ENCODE results near the gene ACAP2. TPM values are rescaled to one million over a fixed set of nuclear protein-coding genes. Genes with fewer than 3 reads are reported as not detected.

The ACAP2 gene
- total and polyA plus RNA-seq, 4 donors = 11.2 to 146 (median 38.7) TPM

GRCh38 chr3:195285372-195285771 is 157.4 kb downstream of the ACAP2 start:
- Histone ChIP-seq H3K4me1 (ENCODE audit: control insufficient read depth in 5 of 5, insufficient read depth in 5 of 5, low read length in 5 of 5) (peaks cover 0 to 12% (median 4%) of the 10 kb centered on the region in 5 donors), H3K27me3 (ENCODE audit: control insufficient read depth in 3 of 3, insufficient read depth in 3 of 3, low read length in 2 of 3) (no peaks in the 10 kb centered on the region), H3K27ac (ENCODE audit: low read depth in 1 of 2, low read length in 1 of 2) (no peak overlapping the region), H3K4me3 (no peak overlapping the region), H3K9ac (ENCODE audit: insufficient read depth in 1 of 2, low read length in 2 of 2) (no peak overlapping the region), H3K9me3 (ENCODE audit: control insufficient read depth in 4 of 4, insufficient read depth in 3 of 4, low read length in 3 of 4) (no peaks in the 10 kb centered on the region), H3K36me3 (ENCODE audit: control insufficient read depth in 4 of 4, insufficient read depth in 4 of 4, low read length in 4 of 4) (peaks cover 0 to 19% (median 12%) of the 10 kb centered on the region in 4 donors)
- DNase-seq (no peak), ATAC-seq (ENCODE audit: insufficient read depth, low FRiP score) (no peak)
- WGBS, 2 donors = 91% methylated on average over 3 of the region's 3 CpGs
- TF ChIP-seq, protein P1, sequence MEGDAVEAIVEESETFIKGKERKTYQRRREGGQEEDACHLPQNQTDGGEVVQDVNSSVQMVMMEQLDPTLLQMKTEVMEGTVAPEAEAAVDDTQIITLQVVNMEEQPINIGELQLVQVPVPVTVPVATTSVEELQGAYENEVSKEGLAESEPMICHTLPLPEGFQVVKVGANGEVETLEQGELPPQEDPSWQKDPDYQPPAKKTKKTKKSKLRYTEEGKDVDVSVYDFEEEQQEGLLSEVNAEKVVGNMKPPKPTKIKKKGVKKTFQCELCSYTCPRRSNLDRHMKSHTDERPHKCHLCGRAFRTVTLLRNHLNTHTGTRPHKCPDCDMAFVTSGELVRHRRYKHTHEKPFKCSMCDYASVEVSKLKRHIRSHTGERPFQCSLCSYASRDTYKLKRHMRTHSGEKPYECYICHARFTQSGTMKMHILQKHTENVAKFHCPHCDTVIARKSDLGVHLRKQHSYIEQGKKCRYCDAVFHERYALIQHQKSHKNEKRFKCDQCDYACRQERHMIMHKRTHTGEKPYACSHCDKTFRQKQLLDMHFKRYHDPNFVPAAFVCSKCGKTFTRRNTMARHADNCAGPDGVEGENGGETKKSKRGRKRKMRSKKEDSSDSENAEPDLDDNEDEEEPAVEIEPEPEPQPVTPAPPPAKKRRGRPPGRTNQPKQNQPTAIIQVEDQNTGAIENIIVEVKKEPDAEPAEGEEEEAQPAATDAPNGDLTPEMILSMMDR (IDR thresholded peaks at IDR 0.05; ENCODE audit: control extremely low read depth, extremely low read depth) = no peak

DNA sequence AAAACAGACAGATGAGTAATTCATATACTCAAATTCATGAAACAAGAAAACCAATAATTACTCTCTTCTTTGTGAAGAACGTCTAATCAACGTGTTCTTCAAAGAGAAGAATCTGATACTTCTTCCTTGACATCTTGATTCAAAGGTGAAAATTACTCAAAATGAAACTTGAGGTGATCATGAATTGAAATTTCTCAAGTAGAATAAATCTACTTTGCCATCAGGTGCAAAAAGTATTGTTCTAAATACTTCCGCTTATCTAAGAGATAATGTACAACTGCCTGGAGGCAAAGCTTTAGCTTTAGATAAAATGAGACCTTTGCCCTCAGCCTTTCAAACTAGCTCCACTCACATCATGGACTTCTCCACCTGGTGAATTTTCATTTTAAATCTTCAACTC is 158.0 kb downstream of the ACAP2 start:
- TF ChIP-seq, protein P1 (IDR thresholded peaks at IDR 0.05; ENCODE audit: control extremely low read depth, extremely low read depth) = no peak
- WGBS, 2 donors = 90 to 92% methylated on average over 3 of the region's 3 CpGs

DNA sequence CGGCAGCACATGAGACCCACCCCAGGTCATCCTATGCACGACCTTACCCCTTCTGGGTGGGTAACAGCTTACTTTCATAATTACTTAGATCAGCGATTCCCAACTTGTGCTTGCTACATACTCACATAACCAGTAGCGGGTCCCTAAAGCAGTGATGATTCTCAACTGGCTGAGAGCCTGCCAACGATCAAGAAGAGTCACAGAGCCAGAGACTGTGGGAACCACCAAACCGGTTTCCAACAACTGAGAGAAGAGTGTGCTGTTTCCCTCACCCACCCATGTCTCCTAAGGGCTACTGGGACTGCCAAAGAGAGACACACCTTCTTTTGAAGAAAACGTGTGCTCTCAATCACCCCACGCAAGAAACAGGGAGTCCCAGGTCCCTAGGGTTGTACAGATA is 159.9 kb downstream of the ACAP2 start:
- ATAC-seq (ENCODE audit: insufficient read depth, low FRiP score) (no peak), DNase-seq (peak in 2 of 3 donors; percentile 45 to 53)
- Histone ChIP-seq H3K36me3 (ENCODE audit: control insufficient read depth in 4 of 4, insufficient read depth in 4 of 4, low read length in 4 of 4) (peaks cover 0 to 11% (median 9%) of the 10 kb centered on the region in 4 donors), H3K9me3 (ENCODE audit: control insufficient read depth in 4 of 4, insufficient read depth in 3 of 4, low read length in 3 of 4) (no peaks in the 10 kb centered on the region), H3K4me1 (ENCODE audit: control insufficient read depth in 5 of 5, insufficient read depth in 5 of 5, low read length in 5 of 5) (peaks cover 0 to 12% (median 4%) of the 10 kb centered on the region in 5 donors), H3K27me3 (ENCODE audit: control insufficient read depth in 3 of 3, insufficient read depth in 3 of 3, low read length in 2 of 3) (no peaks in the 10 kb centered on the region), H3K9ac (ENCODE audit: insufficient read depth in 1 of 2, low read length in 2 of 2) (no peak overlapping the region), H3K27ac (ENCODE audit: low read depth in 1 of 2, low read length in 1 of 2) (no peak overlapping the region), H3K4me3 (no peak overlapping the region)
- TF ChIP-seq, protein P1 (IDR thresholded peaks at IDR 0.05; ENCODE audit: control extremely low read depth, extremely low read depth) = no peak
- WGBS, 2 donors = 70 to 82% methylated on average over 8 of the region's 8 CpGs

More for the DNA sequence above, 158.0 kb downstream of the ACAP2 start:
- no peak for DNase-seq
- peaks cover 0 to 12% (median 4%) of the 10 kb centered on the region in 5 donors for H3K4me1 ChIP-seq (ENCODE audit: control insufficient read depth in 5 of 5, insufficient read depth in 5 of 5, low read length in 5 of 5)
- H3K4me3 ChIP-seq = no peak overlapping the region
- H3K9me3 ChIP-seq (ENCODE audit: control insufficient read depth in 4 of 4, insufficient read depth in 3 of 4, low read length in 3 of 4) = no peaks in the 10 kb centered on the region
- H3K9ac ChIP-seq (ENCODE audit: insufficient read depth in 1 of 2, low read length in 2 of 2) = no peak overlapping the region
- H3K27ac ChIP-seq (ENCODE audit: low read depth in 1 of 2, low read length in 1 of 2) = no peak overlapping the region
- H3K27me3 ChIP-seq (ENCODE audit: control insufficient read depth in 3 of 3, insufficient read depth in 3 of 3, low read length in 2 of 3) = no peaks in the 10 kb centered on the region
- H3K36me3 ChIP-seq (ENCODE audit: control insufficient read depth in 4 of 4, insufficient read depth in 4 of 4, low read length in 4 of 4) = peaks cover 0 to 14% (median 10%) of the 10 kb centered on the region in 4 donors
- no peak for ATAC-seq (ENCODE audit: insufficient read depth, low FRiP score)
